Gastrocnemius medialis (tissue), 4 donors: ENCODE results near the gene ING2.

Experiments used
- POLR2A ChIP-seq, 2 donors: fragments of 450-650 bp; IDR thresholded peaks; one replicate each; pipeline ENCODE4 v1.6.1; 2017; ENCODE audit warnings: antibody characterized with exemption in 2 of 2, mild to moderate bottlenecking in 2 of 2, moderate library complexity in 2 of 2
- TF ChIP-seq, protein P1 (sequence below), 5 experiments: fragments of 450-650 bp in 3 of 5; fragments of 200-600 bp in 2 of 5; sonication (generic) in 2 of 5; IDR thresholded peaks in 4 of 5; conservative IDR thresholded peaks in 1 of 5; 1 replicate in 4 of 5; 2 replicates in 1 of 5; pipeline ENCODE4 v1.5.1; 2016 to 2019; ENCODE audit warnings: antibody characterized with exemption in 5 of 5, mild to moderate bottlenecking in 3 of 5, moderate library complexity in 3 of 5

- TF ChIP-seq, protein P1, sequence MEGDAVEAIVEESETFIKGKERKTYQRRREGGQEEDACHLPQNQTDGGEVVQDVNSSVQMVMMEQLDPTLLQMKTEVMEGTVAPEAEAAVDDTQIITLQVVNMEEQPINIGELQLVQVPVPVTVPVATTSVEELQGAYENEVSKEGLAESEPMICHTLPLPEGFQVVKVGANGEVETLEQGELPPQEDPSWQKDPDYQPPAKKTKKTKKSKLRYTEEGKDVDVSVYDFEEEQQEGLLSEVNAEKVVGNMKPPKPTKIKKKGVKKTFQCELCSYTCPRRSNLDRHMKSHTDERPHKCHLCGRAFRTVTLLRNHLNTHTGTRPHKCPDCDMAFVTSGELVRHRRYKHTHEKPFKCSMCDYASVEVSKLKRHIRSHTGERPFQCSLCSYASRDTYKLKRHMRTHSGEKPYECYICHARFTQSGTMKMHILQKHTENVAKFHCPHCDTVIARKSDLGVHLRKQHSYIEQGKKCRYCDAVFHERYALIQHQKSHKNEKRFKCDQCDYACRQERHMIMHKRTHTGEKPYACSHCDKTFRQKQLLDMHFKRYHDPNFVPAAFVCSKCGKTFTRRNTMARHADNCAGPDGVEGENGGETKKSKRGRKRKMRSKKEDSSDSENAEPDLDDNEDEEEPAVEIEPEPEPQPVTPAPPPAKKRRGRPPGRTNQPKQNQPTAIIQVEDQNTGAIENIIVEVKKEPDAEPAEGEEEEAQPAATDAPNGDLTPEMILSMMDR (IDR thresholded peaks at IDR 0.05 in 4 of 5, conservative IDR thresholded peaks at IDR 0.05 in 1 of 5) = no peak
- TF ChIP-seq POLR2A (IDR thresholded peaks at IDR 0.05) = no peak
These were observed 11.6 kb upstream of the ING2 start for GRCh38 chr4:183493246-183493645.
